Tibial artery (tissue), 4 donors: Measurements from ENCODE around the gene RGMB.

Experiments used
- DNase-seq, 2 donors: peaks; one replicate each; pipeline ENCODE4 v3.0.0-alpha.2; 2019
- H3K27ac ChIP-seq, 2 donors: fragments of 200-600 bp; sonication (generic) in 1 of 2; 1 replicate in 1 of 2; 2 replicates in 1 of 2; pipeline ENCODE4 v1.5.1; 2018 to 2019; ENCODE audit warnings: mild to moderate bottlenecking in 1 of 2
- H3K27me3 ChIP-seq, 2 donors: fragments of 200-600 bp; sonication (generic) in 1 of 2; one replicate each; pipeline versions ENCODE4 v1.5.1 to v1.6.0; 2016 to 2019
- H3K36me3 ChIP-seq, 3 donors: fragments of 200-600 bp; sonication (generic) in 2 of 3; one replicate each; pipeline ENCODE4 v1.5.1; 2016 to 2019; ENCODE audit warnings: mild to moderate bottlenecking in 2 of 3
- H3K4me1 ChIP-seq, 4 donors: fragments of 200-600 bp; sonication (generic) in 2 of 4; 1 replicate in 3 of 4; 2 replicates in 1 of 4; pipeline ENCODE4 v1.5.1; 2016 to 2019
- H3K4me3 ChIP-seq, 2 donors: fragments of 200-600 bp; sonication (generic) in 1 of 2; 1 replicate in 1 of 2; 2 replicates in 1 of 2; pipeline ENCODE4 v1.5.1; 2018 to 2019; ENCODE audit warnings: mild to moderate bottlenecking in 2 of 2
- H3K9me3 ChIP-seq, 3 donors: fragments of 200-600 bp; sonication (generic) in 1 of 3; one replicate each; pipeline ENCODE4 v1.5.1; 2016 to 2019
- CTCF ChIP-seq, 2 experiments: fragments of 200-600 bp in 1 of 2; fragments of 450-650 bp in 1 of 2; IDR thresholded peaks; one replicate each; pipeline ENCODE4 v1.5.1; 2017 to 2019; ENCODE audit warnings: antibody characterized with exemption in 2 of 2, mild to moderate bottlenecking in 1 of 2, moderate library complexity in 1 of 2
- intact Hi-C: fragments of 100-400 bp; cut with DNase I; formaldehyde crosslinking; loops from one replicate; pipeline ENCODE4 v1.15.0; 2023; ENCODE audit warnings: low total_unique reads

Gene RGMB

GRCh38 chr5:98825582-98826375, 52.3 kb downstream of the RGMB start:
- no peak for DNase-seq
- Histone ChIP-seq H3K27ac (no peak overlapping the region), H3K4me3 (no peak overlapping the region), H3K4me1 (no peaks in the 10 kb centered on the region), H3K36me3 (no peaks in the 10 kb centered on the region), H3K9me3 (peaks cover 0 to 6% (median 0%) of the 10 kb centered on the region in 3 donors), H3K27me3 (no peaks in the 10 kb centered on the region)
- intact Hi-C loops = no loop called here
- TF ChIP-seq CTCF (IDR thresholded peaks at IDR 0.05) = no peak

- intact Hi-C loops = no loop called here
- DNase-seq = no peak
Observed at GRCh38 chr5:98827161-98827560, 53.7 kb downstream of the RGMB start.

DNA sequence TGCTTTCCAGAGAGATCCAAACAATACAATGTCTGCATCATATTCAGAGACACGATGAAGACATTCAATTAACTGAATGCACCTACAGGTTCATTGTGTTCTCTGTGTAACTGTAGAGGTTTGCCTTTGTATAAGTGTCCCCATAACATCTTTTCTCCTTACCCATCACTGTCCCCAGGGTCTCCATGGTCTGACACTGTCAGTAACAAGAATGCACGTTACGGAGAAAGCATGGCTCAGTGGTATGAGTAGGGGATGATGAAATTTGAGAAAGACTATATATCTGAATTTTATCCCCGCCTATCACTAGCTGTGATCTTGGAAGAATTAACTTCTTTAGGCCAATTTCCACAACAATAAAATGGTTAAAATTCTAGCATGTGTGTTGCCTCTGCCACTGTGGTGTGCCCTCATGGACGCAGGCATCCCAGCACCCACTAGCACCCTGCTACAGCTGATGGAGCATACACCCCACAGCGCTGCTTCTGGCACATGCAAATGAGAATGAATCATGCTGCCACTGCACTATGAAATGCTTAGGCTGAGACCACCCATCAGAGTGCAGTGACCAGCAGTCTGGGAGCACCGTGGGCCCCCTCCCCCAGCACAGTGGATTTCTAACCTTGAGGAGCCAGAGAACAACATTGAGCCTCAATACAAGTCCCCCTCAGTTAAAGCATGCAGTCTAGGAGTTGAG, 54.3 kb downstream of the RGMB start:
- H3K4me1 ChIP-seq = no peaks in the 10 kb centered on the region
- H3K27ac ChIP-seq = no peak overlapping the region
- no peak for TF ChIP-seq CTCF (IDR thresholded peaks at IDR 0.05)
- no peak for DNase-seq
- H3K4me3 ChIP-seq = no peak overlapping the region
- no peaks in the 10 kb centered on the region for H3K27me3 ChIP-seq
- no peaks in the 10 kb centered on the region for H3K36me3 ChIP-seq
- H3K9me3 ChIP-seq = no peaks in the 10 kb centered on the region
- intact Hi-C loops = no loop called here

More at GRCh38 chr5:98827161-98827560, 53.7 kb downstream of the RGMB start:
- no peak overlapping the region for H3K27ac ChIP-seq
- no peaks in the 10 kb centered on the region for H3K27me3 ChIP-seq
- no peaks in the 10 kb centered on the region for H3K4me1 ChIP-seq
- H3K36me3 ChIP-seq = no peaks in the 10 kb centered on the region
- no peaks in the 10 kb centered on the region for H3K9me3 ChIP-seq
- H3K4me3 ChIP-seq = no peak overlapping the region
- peak; percentile 24 to 37 for TF ChIP-seq CTCF (IDR thresholded peaks at IDR 0.05)

GRCh38 chr5:98836175-98836574, 62.7 kb downstream of the RGMB start:
- intact Hi-C loops = no loop called here
- no peak for DNase-seq
- Histone ChIP-seq H3K4me1 (no peaks in the 10 kb centered on the region), H3K27ac (no peak overlapping the region), H3K9me3 (no peaks in the 10 kb centered on the region), H3K4me3 (no peak overlapping the region), H3K36me3 (no peaks in the 10 kb centered on the region), H3K27me3 (no peaks in the 10 kb centered on the region)
- TF ChIP-seq CTCF (IDR thresholded peaks at IDR 0.05) = no peak

DNA sequence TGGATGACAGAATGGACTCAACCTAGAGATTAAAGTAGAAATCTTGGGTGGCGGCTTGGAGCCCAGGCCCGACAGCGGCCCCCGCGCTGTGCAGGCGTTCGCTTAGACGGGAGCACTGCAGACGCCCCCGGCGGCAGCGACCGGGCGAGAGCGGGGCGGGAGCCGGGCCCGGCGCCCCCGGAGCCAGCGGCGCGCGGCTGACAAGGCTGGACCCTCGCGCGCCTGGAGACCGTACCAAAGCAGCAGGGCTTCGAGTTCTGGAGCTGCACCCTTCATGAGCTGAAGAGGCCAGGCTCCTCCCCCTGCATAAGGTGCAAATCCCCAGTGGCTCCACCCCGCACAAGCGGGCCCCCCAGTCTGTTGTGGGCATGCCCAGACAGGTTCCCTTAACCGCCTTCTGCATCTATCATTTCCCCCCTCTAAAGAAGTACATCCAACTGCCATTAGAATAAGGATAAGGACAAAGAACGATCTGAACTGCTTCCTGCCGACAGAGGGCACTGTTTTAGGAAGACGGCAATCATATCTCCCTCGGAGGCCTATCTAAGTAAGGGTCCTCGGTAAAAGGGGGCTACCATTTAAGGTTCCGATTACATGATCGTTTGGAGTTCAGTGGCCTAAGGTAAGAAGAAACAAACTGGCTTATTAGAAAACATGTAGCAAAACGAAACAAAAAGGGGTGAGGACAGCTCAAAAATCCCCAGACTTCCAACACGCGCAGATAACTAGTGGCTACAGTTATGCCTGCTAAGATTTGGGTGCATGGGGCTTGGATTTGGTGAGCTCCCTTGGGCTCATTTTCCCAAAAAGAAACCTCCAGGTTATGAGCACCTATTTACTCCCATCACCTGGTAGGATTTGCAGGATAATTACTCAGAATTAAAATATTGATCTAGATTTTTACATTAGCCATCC, 66.3 kb downstream of the RGMB start:
- no peak for TF ChIP-seq CTCF (IDR thresholded peaks at IDR 0.05)
- H3K27me3 ChIP-seq = no peaks in the 10 kb centered on the region
- H3K9me3 ChIP-seq = no peaks in the 10 kb centered on the region
- no peaks in the 10 kb centered on the region for H3K36me3 ChIP-seq
- DNase-seq = no peak
- no peaks in the 10 kb centered on the region for H3K4me1 ChIP-seq
- H3K4me3 ChIP-seq = no peak overlapping the region
- no peak overlapping the region for H3K27ac ChIP-seq
- intact Hi-C loops = no loop called here
